GM18505 (cell line): ENCODE data around the gene OGFRL1.

Experiments used
- ATAC-seq: cut with Tn5 transposase; IDR thresholded peaks from one replicate; pipeline ENCODE4 v1.9.1; 2021; ENCODE audit not compliant: unreplicated experiment
- POLR2A ChIP-seq: IDR thresholded peaks from 4 replicates; pipeline ENCODE4 v1.6.1; 2011; ENCODE audit warnings: borderline replicate concordance; ENCODE audit not compliant: insufficient read depth, insufficient read length; ENCODE audit errors: extremely low read depth

Gene OGFRL1

DNA sequence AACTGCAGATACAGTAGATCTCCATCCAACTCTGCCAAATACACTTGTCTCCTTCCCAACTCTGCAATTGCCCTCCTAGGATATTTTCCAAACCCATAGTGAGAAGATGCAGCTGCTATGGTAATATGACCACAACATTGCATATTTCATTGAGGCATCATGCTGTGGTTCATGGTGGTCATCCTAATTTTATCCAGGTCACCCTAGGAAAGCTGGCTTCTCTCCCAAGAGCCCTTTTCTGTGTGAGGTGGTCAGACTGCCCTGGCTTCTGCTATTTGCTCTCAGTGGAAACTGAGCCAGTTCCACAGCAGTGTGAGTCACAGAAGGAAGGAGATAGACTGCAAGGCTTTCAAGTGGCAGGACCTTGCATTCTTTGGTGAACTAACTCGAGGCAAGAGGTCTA is 5.5 kb downstream of the OGFRL1 start:
- ATAC-seq = no peak
- no peak for TF ChIP-seq POLR2A

- TF ChIP-seq POLR2A = no peak
- no peak for ATAC-seq
Observed at GRCh38 chr6:71298459-71298858, 9.8 kb downstream of the OGFRL1 start.

- ATAC-seq = no peak
- no peak for TF ChIP-seq POLR2A
Observed at GRCh38 chr6:71299541-71300470, 11.2 kb downstream of the OGFRL1 start.

DNA sequence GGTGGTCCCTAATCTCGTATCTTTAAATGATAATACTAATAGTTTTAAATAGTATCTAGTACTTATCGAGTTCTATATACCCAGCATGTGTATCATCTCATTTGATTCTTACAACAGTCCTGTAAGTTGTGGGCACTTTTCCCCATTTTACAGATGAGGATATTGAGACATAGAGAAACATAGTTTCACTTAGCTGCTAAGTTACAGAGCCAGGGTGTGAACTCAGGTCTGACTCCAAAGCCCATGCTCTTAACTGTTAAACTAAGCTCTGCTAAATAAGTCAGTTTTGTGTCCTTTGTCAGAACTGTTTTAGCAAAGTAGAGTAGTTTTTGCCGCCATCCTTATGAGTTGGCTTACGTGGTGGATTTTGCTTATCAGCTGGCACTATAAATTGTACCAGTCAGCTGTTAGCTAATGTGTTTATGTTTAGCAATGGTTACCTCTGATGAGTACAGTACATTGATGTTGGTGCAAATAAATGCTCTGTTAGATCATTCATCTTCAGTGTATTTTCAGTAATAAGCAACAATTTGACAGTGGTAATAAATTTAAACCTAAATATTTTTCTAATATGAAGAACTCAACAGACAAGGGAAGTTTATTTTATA is 12.1 kb downstream of the OGFRL1 start:
- TF ChIP-seq POLR2A = no peak
- ATAC-seq = no peak

DNA sequence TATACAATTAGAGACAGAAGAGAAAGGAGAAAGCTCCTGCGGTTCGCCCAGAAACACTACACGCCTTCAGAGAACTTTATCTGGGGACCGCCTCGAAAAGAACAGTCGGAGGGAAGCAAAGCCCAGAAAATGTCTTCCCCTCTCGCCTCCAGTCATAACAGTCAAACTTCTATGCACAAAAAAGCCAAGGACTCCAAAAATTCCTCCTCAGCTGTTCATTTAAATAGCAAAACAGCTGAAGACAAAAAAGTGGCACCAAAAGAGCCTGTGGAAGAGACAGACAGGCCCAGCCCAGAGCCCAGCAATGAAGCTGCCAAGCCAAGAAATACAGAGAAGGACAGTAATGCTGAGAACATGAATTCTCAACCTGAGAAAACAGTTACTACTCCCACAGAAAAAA is 12.9 kb downstream of the OGFRL1 start:
- no peak for TF ChIP-seq POLR2A
- no peak for ATAC-seq

DNA sequence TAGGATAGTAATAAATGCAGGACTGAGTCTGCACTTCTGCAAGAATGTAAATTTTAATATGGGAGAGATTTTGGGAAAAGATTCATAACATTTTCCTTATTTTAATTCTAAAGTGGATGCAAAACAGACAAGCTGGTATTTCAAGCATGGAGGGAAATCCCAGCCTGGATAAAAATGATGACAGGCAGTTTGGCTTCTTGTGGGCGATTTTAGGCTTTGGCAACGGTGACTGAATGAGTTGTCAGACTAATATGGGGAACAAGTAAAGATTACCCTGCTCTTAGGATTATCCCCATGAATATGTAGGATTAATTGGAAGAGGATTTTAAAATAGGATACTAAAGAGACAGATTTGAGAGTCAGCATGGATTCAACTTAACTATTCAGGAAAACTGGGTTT is 21.0 kb downstream of the OGFRL1 start:
- no peak for ATAC-seq
- no peak for TF ChIP-seq POLR2A

GRCh38 chr6:71310261-71310660 is 21.6 kb downstream of the OGFRL1 start:
- ATAC-seq = no peak
- TF ChIP-seq POLR2A = no peak

GRCh38 chr6:71312089-71312488 is 23.5 kb downstream of the OGFRL1 start:
- TF ChIP-seq POLR2A = no peak
- ATAC-seq = no peak

GRCh38 chr6:71317441-71317840 is 28.8 kb downstream of the OGFRL1 start:
- no peak for ATAC-seq
- no peak for TF ChIP-seq POLR2A

DNA sequence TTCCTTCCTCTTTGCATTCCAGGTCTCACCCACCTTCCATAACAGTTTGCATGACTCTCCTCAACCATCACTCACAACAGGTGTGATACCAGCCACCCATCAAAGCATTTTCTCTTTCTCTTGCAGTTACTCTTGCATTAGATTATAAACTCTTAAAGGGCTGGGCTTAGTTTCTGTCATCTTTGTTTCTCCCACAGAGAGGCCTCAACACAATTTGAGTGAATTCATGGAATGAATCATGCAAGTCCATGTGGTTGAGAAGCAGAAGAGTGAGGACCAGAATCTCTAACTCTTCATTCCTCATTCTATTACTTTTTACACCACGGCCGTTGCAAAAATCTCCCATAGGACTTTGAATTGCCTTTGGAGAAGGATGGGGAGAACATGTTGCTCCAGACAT is 31.4 kb downstream of the OGFRL1 start:
- TF ChIP-seq POLR2A = no peak
- ATAC-seq = no peak

- ATAC-seq = no peak
- no peak for TF ChIP-seq POLR2A
Observed at GRCh38 chr6:71321314-71321713, 32.7 kb downstream of the OGFRL1 start.

DNA sequence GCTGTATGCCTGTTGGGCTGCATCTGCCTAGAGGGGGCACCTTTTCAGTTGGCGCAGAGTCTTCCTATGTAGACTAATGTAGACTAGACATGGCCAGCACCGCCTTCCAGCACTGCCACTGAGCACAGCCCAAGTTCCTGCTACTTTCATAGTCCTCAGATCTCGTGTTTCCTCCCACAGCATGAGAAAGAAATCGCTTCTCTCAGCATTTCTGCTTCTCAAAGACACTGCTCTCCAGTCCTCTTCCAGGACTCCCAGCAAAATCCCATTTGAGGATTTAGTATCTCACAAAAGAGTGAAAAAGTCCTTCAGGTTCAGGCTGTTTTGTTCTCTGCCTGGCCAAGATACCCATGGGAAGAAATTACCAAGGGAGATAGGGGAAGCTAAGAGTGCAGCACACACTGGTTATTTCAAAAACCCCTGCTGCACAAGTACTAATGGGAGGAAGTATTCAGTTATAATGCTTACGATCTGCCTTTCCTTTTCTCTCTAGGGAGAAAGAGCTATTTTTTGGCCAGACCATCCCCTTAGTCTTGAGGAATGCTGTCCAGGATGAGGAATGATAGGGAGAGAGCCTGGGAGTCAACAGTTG is 35.7 kb downstream of the OGFRL1 start:
- no peak for ATAC-seq
- TF ChIP-seq POLR2A = no peak

- no peak for ATAC-seq
- no peak for TF ChIP-seq POLR2A
Observed at GRCh38 chr6:71326611-71327010, 38.0 kb downstream of the OGFRL1 start.

DNA sequence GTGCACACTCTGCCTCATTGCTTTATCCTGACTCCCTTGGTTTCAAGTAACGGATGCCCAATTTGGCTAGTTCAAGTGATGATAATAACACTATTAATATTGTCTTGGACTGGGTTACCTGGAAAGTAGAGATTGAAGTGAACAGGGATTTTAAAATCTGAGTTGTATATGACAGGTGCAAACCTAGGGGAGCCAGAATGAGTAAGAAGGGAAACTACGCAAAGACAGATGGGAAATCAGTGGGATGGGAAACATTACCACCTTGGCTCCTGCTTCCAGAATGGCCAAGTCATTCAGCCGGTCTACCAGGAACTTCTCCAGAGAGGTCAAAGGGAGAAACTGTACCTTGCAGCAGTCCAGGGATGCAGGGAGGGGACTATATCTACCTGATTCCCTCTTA is 41.9 kb downstream of the OGFRL1 start:
- no peak for TF ChIP-seq POLR2A
- ATAC-seq = no peak

GRCh38 chr6:71332012-71332411 is 43.4 kb downstream of the OGFRL1 start:
- no peak for ATAC-seq
- TF ChIP-seq POLR2A = no peak

DNA sequence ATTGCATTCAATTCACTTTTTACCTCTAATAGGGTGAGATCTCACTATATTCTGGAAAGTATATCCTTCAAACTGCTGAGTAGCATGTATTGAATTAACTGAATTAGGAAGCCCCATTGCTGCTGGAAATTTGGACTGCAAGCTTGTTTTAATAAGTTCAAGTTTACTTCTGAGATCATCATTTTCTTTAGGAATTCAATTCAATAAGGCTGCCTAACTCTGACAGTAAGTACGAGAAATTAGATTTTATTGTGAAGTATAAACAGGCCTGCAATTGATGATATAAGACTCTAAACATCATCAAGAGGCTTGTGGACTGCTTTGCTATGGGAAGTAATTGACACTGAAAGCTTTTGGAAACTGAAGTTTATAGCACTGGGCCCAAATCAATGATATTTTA is 44.4 kb downstream of the OGFRL1 start:
- no peak for ATAC-seq

More for the DNA sequence above, 44.4 kb downstream of the OGFRL1 start:
- TF ChIP-seq POLR2A = no peak
